Measurements from ENCODE around the gene PLEKHH1.

Gene PLEKHH1

DNA sequence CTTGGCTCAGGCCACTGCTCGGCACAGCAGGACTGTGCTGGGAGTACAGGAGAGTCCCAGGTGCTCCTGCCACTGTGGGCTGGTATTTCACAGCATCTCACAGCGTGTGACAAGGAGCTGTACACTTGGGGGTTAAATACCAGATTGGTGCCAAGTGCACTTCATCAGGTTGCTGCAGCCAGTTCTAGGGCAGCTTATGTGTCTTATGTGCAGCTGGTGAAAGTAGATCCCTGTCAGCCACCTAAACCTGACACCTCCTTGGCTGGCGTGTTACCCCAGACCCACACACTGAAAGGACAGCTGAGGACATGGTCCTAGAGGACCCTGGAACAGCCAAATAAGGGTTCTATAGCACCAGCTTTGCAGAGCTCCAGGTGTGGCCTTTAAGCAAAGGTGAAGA lies 18.9 kb downstream of the PLEKHH1 start:
- H3K27me3 ChIP-seq (ENCODE audit: low read length) = no peaks in the 10 kb centered on the region
- TF ChIP-seq EZH2phosphoT487 (conservative IDR thresholded peaks at IDR 0.05; ENCODE audit: low read length) = no peak
- TF ChIP-seq, protein P1, sequence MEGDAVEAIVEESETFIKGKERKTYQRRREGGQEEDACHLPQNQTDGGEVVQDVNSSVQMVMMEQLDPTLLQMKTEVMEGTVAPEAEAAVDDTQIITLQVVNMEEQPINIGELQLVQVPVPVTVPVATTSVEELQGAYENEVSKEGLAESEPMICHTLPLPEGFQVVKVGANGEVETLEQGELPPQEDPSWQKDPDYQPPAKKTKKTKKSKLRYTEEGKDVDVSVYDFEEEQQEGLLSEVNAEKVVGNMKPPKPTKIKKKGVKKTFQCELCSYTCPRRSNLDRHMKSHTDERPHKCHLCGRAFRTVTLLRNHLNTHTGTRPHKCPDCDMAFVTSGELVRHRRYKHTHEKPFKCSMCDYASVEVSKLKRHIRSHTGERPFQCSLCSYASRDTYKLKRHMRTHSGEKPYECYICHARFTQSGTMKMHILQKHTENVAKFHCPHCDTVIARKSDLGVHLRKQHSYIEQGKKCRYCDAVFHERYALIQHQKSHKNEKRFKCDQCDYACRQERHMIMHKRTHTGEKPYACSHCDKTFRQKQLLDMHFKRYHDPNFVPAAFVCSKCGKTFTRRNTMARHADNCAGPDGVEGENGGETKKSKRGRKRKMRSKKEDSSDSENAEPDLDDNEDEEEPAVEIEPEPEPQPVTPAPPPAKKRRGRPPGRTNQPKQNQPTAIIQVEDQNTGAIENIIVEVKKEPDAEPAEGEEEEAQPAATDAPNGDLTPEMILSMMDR (IDR thresholded peaks at IDR 0.05; ENCODE audit: insufficient read depth, low read length, poor library complexity, severe bottlenecking) = no peak
- no peak overlapping the region for H3K9ac ChIP-seq (ENCODE audit: low read length)

DNA sequence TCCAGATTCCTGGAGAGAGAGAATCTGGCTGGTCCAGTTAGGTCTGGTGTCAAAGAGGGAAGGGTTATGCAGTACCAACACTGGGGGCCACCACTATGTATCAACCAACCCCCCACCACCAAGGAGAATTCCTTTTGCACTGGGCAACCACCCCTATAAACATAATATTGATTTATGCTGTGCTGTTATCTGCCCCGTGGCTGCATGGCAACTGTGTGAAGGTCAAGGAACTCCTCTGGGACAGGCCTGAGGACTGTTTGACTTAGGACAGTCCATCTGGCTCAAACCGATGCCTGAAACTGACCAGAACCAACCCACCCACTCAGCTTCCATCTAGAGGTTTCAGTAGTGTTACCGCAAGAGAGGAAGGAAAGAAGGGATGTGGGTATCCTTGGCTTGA lies 20.5 kb downstream of the PLEKHH1 start:
- Histone ChIP-seq H4K20me1 (ENCODE audit: low read depth, low read length) (no peaks in the 10 kb centered on the region), H2AFZ (ENCODE audit: low read depth, low read length, severe bottlenecking) (no peak overlapping the region), H3F3A (ENCODE audit: insufficient read depth) (no peaks in the 10 kb centered on the region), H3K36me3 (ENCODE audit: low read length) (no peaks in the 10 kb centered on the region), H3K4me2 (ENCODE audit: low read depth, low read length, poor library complexity, severe bottlenecking) (no peak overlapping the region), H3K27ac (ENCODE audit: low read depth, low read length) (no peak overlapping the region), H3K27me3 (ENCODE audit: low read length) (no peaks in the 10 kb centered on the region), H3K79me2 (ENCODE audit: insufficient read depth, low read length) (no peaks in the 10 kb centered on the region), H3K4me3 (ENCODE audit: insufficient read depth, low read length, poor library complexity, severe bottlenecking) (no peak overlapping the region), H3K9me2 (replicated peaks; ENCODE audit: insufficient read depth, low read length) (no peaks in the 10 kb centered on the region), H3K9me3 (ENCODE audit: insufficient read depth, low read length) (no peaks in the 10 kb centered on the region), H3K9ac (ENCODE audit: low read length) (no peak overlapping the region)
- TF ChIP-seq, protein P1 (IDR thresholded peaks at IDR 0.05; ENCODE audit: insufficient read depth, low read length, poor library complexity, severe bottlenecking) = no peak
- no peak for TF ChIP-seq EZH2phosphoT487 (conservative IDR thresholded peaks at IDR 0.05; ENCODE audit: low read length)

More for the DNA sequence above, 18.9 kb downstream of the PLEKHH1 start:
- H3F3A ChIP-seq (ENCODE audit: insufficient read depth) = no peaks in the 10 kb centered on the region
- H3K79me2 ChIP-seq (ENCODE audit: insufficient read depth, low read length) = no peaks in the 10 kb centered on the region
- H3K9me2 ChIP-seq (replicated peaks; ENCODE audit: insufficient read depth, low read length) = no peaks in the 10 kb centered on the region
- H3K27ac ChIP-seq (ENCODE audit: low read depth, low read length) = no peak overlapping the region
- no peak overlapping the region for H3K4me2 ChIP-seq (ENCODE audit: low read depth, low read length, poor library complexity, severe bottlenecking)
- no peaks in the 10 kb centered on the region for H3K9me3 ChIP-seq (ENCODE audit: insufficient read depth, low read length)
- H4K20me1 ChIP-seq (ENCODE audit: low read depth, low read length) = no peaks in the 10 kb centered on the region
- no peak overlapping the region for H3K4me3 ChIP-seq (ENCODE audit: insufficient read depth, low read length, poor library complexity, severe bottlenecking)
- H2AFZ ChIP-seq (ENCODE audit: low read depth, low read length, severe bottlenecking) = no peak overlapping the region
- H3K36me3 ChIP-seq (ENCODE audit: low read length) = no peaks in the 10 kb centered on the region

DNA sequence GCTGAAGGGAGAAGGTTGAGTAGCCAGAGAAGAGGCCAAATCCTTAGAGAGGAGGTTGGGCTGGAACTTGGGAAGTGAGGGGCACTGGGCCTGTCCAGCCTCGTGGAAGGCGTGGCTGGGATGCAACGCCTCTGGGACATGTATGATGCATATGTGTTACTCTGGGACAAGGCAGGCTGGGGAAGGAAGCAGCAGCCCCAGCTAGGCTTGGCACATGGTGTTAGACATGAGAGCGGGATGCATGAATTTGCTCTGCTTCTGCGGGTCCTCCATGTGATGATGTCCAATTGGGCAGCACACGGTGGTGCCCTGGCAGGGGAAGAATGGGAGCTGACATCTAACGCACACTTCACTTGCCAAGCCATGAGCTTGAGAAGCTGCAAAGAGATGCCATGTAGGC lies 21.3 kb downstream of the PLEKHH1 start:
- Histone ChIP-seq H2AFZ (ENCODE audit: low read depth, low read length, severe bottlenecking) (no peak overlapping the region), H3K27ac (ENCODE audit: low read depth, low read length) (no peak overlapping the region), H3K9ac (ENCODE audit: low read length) (no peak overlapping the region), H3K79me2 (ENCODE audit: insufficient read depth, low read length) (no peaks in the 10 kb centered on the region), H3K4me2 (ENCODE audit: low read depth, low read length, poor library complexity, severe bottlenecking) (no peak overlapping the region), H3K4me3 (ENCODE audit: insufficient read depth, low read length, poor library complexity, severe bottlenecking) (no peak overlapping the region), H3K9me3 (ENCODE audit: insufficient read depth, low read length) (no peaks in the 10 kb centered on the region), H3F3A (ENCODE audit: insufficient read depth) (no peaks in the 10 kb centered on the region), H3K27me3 (ENCODE audit: low read length) (no peaks in the 10 kb centered on the region), H3K9me2 (replicated peaks; ENCODE audit: insufficient read depth, low read length) (no peaks in the 10 kb centered on the region), H4K20me1 (ENCODE audit: low read depth, low read length) (no peaks in the 10 kb centered on the region), H3K36me3 (ENCODE audit: low read length) (no peaks in the 10 kb centered on the region)
- TF ChIP-seq, protein P1 (IDR thresholded peaks at IDR 0.05; ENCODE audit: insufficient read depth, low read length, poor library complexity, severe bottlenecking) = no peak
- no peak for TF ChIP-seq EZH2phosphoT487 (conservative IDR thresholded peaks at IDR 0.05; ENCODE audit: low read length)

Measured in SU-DHL-6 (cell line).